CD4-positive, alpha-beta T cell (primary cell): ENCODE results near the gene TIMM13. TPM values are rescaled to one million over a fixed set of nuclear protein-coding genes. Genes with fewer than 3 reads are reported as not detected.

Experiments
- ATAC-seq: fragments of 200-7000 bp; cut with Tn5 transposase; one replicate; pipeline ENCODE4 v1.10.0; 2022; ENCODE audit warnings: mild to moderate bottlenecking; ENCODE audit not compliant: poor library complexity
- CTCF ChIA-PET: fragments of 350-600 bp; sonication (Branson Sonifier 250); formaldehyde crosslinking; loops from one replicate; lab custom pipeline; 2021; ENCODE audit warnings: antibody characterized with exemption, inconsistent platforms; lab: Charles Lee
- POLR2A ChIA-PET: fragments of 350-600 bp; sonication (Branson Sonifier 250); formaldehyde crosslinking; loops from one replicate; lab custom pipeline; 2021; ENCODE audit warnings: antibody characterized with exemption, inconsistent platforms; lab: Charles Lee
- DNase-seq, 14 experiments: peaks; one replicate each; pipeline ENCODE4 v3.0.0-alpha.2; 2013 to 2020; ENCODE audit warnings: mixed read lengths in 2 of 14
- H3K27ac ChIP-seq, 2 donors: one replicate each; pipeline versions ENCODE4 v1.5.1 to v1.7.0; 2013; ENCODE audit warnings: low read length in 2 of 2, low read depth in 1 of 2, mild to moderate bottlenecking in 1 of 2
- H3K27me3 ChIP-seq, 2 experiments: 1 replicate in 1 of 2; 2 replicates in 1 of 2; pipeline versions ENCODE4 v1.6.1 to v1.7.0; 2013; ENCODE audit warnings: low read length in 2 of 2, control low read depth in 1 of 2, mild to moderate bottlenecking in 1 of 2, moderate library complexity in 1 of 2; ENCODE audit not compliant: insufficient read depth in 2 of 2, control insufficient read depth in 1 of 2
- H3K36me3 ChIP-seq: one replicate; pipeline ENCODE4 v1.6.1; 2013; ENCODE audit warnings: low read length, control low read depth; ENCODE audit not compliant: insufficient read depth
- H3K4me1 ChIP-seq: one replicate; pipeline ENCODE4 v1.6.1; 2013; ENCODE audit warnings: low read length, control low read depth; ENCODE audit not compliant: insufficient read depth
- H3K4me3 ChIP-seq: one replicate; pipeline ENCODE4 v1.5.1; 2013; ENCODE audit warnings: mild to moderate bottlenecking, low read length, moderate library complexity
- H3K9me3 ChIP-seq, 2 experiments: 1 replicate in 1 of 2; 2 replicates in 1 of 2; pipeline versions ENCODE4 v1.6.1 to v1.7.0; 2013; ENCODE audit warnings: low read length in 2 of 2, mild to moderate bottlenecking in 2 of 2, control low read depth in 1 of 2, moderate library complexity in 1 of 2; ENCODE audit not compliant: control insufficient read depth in 1 of 2, insufficient read depth in 1 of 2
- H3K27ac Mint-ChIP-seq: one replicate; pipeline ENCODE4 v1.8.0; 2020; ENCODE audit warnings: mixed read lengths
- H3K27me3 Mint-ChIP-seq: one replicate; pipeline ENCODE4 v1.8.0; 2021; ENCODE audit warnings: mixed read lengths
- H3K36me3 Mint-ChIP-seq: one replicate; pipeline ENCODE4 v1.8.0; 2021; ENCODE audit warnings: low read depth, mixed read lengths
- H3K4me1 Mint-ChIP-seq: one replicate; pipeline ENCODE4 v1.8.0; 2021; ENCODE audit warnings: low read depth, mixed read lengths
- H3K4me3 Mint-ChIP-seq: one replicate; pipeline ENCODE4 v1.8.0; 2020; ENCODE audit warnings: mild to moderate bottlenecking, mixed read lengths
- H3K9me3 Mint-ChIP-seq: one replicate; pipeline ENCODE4 v1.8.0; 2020; ENCODE audit warnings: mixed read lengths
- intact Hi-C, 2 experiments: fragments of 100-400 bp; cut with DNase I in 1 of 2; cut with micrococcal nuclease in 1 of 2; formaldehyde crosslinking; loops; one replicate each; pipeline versions ENCODE4 v1.15.1 to v1.9.0; 2023 to 2025; cut with DNase I, micrococcal nuclease
- total RNA-seq, 174 experiments: library from RNA in 2 of 174; stranded (reverse) in 2 of 174; gene quantifications; one replicate each; pipeline ENCODE4 v1.2.3 and lab custom pipeline; 2021 to 2026
- TF ChIP-seq, protein P1 (sequence below): fragments of 200-600 bp; IDR thresholded peaks from one replicate; pipeline ENCODE4 v1.8.0; 2022; ENCODE audit warnings: antibody characterized with exemption, mild to moderate bottlenecking

The TIMM13 gene
- total RNA-seq, 2 experiments from 2014 or later: 17.3 to 22.3 TPM

DNA sequence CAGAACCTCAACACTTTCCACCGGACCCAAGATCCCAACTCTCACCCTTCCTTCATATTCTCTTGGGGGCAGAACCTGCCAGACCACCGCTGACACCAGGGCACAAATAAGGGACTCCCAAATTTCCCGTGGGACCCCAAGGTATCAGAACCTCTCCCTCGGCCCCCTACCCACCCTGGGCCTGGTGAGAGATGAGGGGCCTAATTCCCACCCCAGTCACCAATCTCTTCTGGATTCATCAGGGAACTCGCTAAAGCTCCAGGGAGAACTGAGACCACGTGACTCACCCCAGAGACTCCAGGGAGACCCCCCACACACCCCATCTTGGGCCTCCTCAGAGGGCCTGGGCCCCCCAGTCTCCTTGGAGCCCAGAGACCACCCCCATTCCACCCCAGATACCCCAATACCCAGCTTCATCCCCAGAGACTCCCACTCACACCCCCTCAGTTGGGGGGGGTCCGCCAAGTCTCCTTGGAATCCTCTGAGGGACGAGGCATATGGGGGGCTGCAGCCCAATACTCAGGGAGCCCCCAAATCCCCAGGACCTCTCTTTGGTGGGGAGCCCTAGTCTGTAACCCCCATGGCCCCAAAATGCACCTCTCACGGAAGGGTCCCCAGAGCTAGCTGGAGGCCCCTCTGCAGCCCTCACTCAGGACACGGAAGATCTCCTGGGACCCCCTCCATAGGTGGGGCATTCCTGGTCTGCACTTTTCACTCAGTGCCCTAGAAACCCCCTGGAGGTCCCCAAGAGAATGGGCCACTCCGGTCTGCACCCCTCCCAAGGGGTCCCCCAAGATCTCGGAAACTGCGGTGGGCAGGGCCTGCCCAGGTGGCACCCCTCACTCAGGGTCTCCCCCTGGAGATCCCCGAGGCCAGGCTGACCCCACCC lies 27.8 kb upstream of the TIMM13 start:
- intact Hi-C loops: loop anchor here in 1 of 2 experiments (5.0 kb wide), 1 partner anchor 287 kb away; the partner anchor contains the start of gene SLC39A3
- Mint-ChIP-seq H3K27ac (peak overlapping the region; percentile 42), H3K36me3 (no peaks in the 10 kb centered on the region), H3K9me3 (no peaks in the 10 kb centered on the region), H3K4me3 (peak overlapping the region; percentile 85), H3K4me1 (peaks cover 13% of the 10 kb centered on the region), H3K27me3 (no peaks in the 10 kb centered on the region)
- ChIA-PET CTCF (interaction anchor here (1.1 to 2.0 kb wide), 2 partner anchors 157 to 182 kb away, joined by 3 to 9 read pairs; no protein-coding TSS in a partner anchor), POLR2A (interaction anchor here (3.3 to 3.8 kb wide), 2 partner anchors 22 to 27 kb away, joined by 36 to 45 read pairs; partner anchors contain the start of genes GADD45B and TIMM13)
- TF ChIP-seq, protein P1, sequence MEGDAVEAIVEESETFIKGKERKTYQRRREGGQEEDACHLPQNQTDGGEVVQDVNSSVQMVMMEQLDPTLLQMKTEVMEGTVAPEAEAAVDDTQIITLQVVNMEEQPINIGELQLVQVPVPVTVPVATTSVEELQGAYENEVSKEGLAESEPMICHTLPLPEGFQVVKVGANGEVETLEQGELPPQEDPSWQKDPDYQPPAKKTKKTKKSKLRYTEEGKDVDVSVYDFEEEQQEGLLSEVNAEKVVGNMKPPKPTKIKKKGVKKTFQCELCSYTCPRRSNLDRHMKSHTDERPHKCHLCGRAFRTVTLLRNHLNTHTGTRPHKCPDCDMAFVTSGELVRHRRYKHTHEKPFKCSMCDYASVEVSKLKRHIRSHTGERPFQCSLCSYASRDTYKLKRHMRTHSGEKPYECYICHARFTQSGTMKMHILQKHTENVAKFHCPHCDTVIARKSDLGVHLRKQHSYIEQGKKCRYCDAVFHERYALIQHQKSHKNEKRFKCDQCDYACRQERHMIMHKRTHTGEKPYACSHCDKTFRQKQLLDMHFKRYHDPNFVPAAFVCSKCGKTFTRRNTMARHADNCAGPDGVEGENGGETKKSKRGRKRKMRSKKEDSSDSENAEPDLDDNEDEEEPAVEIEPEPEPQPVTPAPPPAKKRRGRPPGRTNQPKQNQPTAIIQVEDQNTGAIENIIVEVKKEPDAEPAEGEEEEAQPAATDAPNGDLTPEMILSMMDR: no peak
- DNase-seq: peak in 1 of 14 experiments; percentile 32
- ATAC-seq: no peak
- peaks cover 25% of the 10 kb centered on the region for H3K4me1 ChIP-seq
- no peak overlapping the region for H3K27ac ChIP-seq
- no peaks in the 10 kb centered on the region for H3K9me3 ChIP-seq
- no peaks in the 10 kb centered on the region for H3K36me3 ChIP-seq
- H3K27me3 ChIP-seq: no peaks in the 10 kb centered on the region
- peak overlapping the region; percentile 74 for H3K4me3 ChIP-seq

DNA sequence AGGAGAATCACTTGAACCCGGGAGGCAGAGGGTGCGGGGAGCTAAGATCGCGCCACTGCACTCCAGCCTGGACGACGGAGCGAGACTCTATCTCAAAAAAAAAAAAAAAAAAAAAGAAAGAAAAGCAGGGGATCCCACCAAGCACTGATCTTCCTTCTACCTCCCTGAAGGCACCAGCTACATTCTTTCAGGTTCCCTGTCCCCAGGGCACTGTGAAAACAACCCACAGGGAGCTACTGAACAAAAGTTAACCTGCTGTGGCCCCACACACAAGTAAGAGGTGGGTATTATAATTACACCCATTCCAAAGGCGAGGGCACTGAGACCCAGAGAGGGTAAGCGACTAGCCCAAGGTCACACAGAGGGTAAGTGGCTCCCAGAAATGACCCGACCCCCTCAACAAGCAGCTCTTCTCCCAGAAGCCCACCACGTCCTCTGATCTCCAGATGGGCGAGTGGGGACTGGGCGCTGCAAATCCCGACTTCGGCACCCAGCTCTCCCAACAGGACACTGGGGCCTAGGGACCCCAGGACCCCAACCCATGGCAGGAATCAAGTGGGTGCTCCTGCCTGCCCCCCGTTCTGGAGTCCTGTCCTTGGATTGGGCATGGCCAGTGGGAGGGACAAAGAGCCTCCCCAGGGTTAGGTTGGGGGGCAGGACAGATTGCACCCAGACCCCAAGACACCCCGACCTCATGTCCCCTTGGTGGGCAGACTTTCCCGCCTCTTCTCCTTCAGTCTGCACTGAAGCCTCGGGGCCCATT lies 27.0 kb upstream of the TIMM13 start:
- Histone ChIP-seq H3K27me3 (no peaks in the 10 kb centered on the region), H3K27ac (no peak overlapping the region), H3K4me3 (no peak overlapping the region), H3K4me1 (peaks cover 25% of the 10 kb centered on the region), H3K9me3 (no peaks in the 10 kb centered on the region), H3K36me3 (no peaks in the 10 kb centered on the region)
- ChIA-PET CTCF (interaction anchor here (1.4 kb wide), 1 partner anchor 157 kb away, joined by 3 read pairs; no protein-coding TSS in a partner anchor), POLR2A (interaction anchor here (1.3 to 3.8 kb wide), 3 partner anchors 22 to 26 kb away, joined by 5 to 45 read pairs (median 36); partner anchors contain the start of genes GADD45B and TIMM13)
- H3K27ac Mint-ChIP-seq: peak overlapping the region; percentile 42
- peak in 1 of 14 experiments; percentile 30 for DNase-seq
- ATAC-seq: no peak
- H3K36me3 Mint-ChIP-seq: no peaks in the 10 kb centered on the region
- H3K4me1 Mint-ChIP-seq: peaks cover 13% of the 10 kb centered on the region
- H3K27me3 Mint-ChIP-seq: no peaks in the 10 kb centered on the region
- intact Hi-C loops: no loop called here
- no peaks in the 10 kb centered on the region for H3K9me3 Mint-ChIP-seq
- TF ChIP-seq, protein P1: no peak
- peak overlapping the region; percentile 85 for H3K4me3 Mint-ChIP-seq

- H3K36me3 ChIP-seq: no peaks in the 10 kb centered on the region
- H3K4me1 ChIP-seq: peaks cover 25% of the 10 kb centered on the region
- CTCF ChIA-PET: interaction anchor here (1.4 kb wide), 1 partner anchor 158 kb away, joined by 3 read pairs; no protein-coding TSS in a partner anchor
- TF ChIP-seq, protein P1: no peak
- peaks cover 13% of the 10 kb centered on the region for H3K4me1 Mint-ChIP-seq
- intact Hi-C loops: no loop called here
- ATAC-seq (no peak), DNase-seq (no peak)
- H3K4me3 ChIP-seq: no peak overlapping the region
- no peaks in the 10 kb centered on the region for H3K36me3 Mint-ChIP-seq
- H3K9me3 Mint-ChIP-seq: no peaks in the 10 kb centered on the region
- H3K9me3 ChIP-seq: no peaks in the 10 kb centered on the region
- no peak overlapping the region for H3K27ac Mint-ChIP-seq
- H3K27me3 Mint-ChIP-seq: no peaks in the 10 kb centered on the region
- H3K27ac ChIP-seq: no peak overlapping the region
- no peaks in the 10 kb centered on the region for H3K27me3 ChIP-seq
- peak overlapping the region; percentile 56 for H3K4me3 Mint-ChIP-seq
- POLR2A ChIA-PET: interaction anchor here (1.3 kb wide), 1 partner anchor 23 kb away, joined by 5 read pairs; the partner anchor contains the start of gene GADD45B
Observed at GRCh38 chr19:2453431-2454025, 26.1 kb upstream of the TIMM13 start.
